Stimulated activated CD8-positive, alpha-beta memory T cell treated with anti-CD3 and anti-CD28 coated beads, Interleukin-4, amount 100 ng/mL, for 48 hours (primary cell): ENCODE results near the gene IFNL4.
A peak's percentile ranks its signal among the peaks of the same experiment; 100 is the strongest.
"Not testable (repeated sequence)": the region's sequence is repeated elsewhere in the genome, so short reads cannot be mapped to it uniquely, and the experiment has no call there.

Experiments
- DNase-seq: peaks from one replicate; pipeline ENCODE4 v3.0.0-alpha.2; 2020

The IFNL4 gene

DNA sequence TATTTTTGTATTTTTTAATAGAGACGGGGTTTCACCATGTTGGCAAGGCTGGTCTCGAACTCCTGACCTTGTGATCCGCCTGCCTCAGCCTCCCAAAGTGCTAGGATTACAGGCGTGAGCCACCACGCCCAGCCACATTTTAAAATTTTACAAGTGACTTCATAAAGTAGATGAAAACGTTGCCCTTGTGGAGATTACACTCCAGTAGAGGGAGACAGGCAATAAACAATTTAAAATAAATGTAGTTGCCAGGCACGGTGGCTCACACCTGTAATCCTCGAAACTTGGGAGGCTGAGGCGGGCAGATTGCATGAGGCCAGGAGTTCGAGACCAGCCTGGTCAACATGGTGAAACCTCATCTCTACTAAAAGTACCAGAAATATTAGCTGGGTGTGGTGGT, 29.5 kb downstream of the IFNL4 start:
- DNase-seq = not testable (repeated sequence)

DNA sequence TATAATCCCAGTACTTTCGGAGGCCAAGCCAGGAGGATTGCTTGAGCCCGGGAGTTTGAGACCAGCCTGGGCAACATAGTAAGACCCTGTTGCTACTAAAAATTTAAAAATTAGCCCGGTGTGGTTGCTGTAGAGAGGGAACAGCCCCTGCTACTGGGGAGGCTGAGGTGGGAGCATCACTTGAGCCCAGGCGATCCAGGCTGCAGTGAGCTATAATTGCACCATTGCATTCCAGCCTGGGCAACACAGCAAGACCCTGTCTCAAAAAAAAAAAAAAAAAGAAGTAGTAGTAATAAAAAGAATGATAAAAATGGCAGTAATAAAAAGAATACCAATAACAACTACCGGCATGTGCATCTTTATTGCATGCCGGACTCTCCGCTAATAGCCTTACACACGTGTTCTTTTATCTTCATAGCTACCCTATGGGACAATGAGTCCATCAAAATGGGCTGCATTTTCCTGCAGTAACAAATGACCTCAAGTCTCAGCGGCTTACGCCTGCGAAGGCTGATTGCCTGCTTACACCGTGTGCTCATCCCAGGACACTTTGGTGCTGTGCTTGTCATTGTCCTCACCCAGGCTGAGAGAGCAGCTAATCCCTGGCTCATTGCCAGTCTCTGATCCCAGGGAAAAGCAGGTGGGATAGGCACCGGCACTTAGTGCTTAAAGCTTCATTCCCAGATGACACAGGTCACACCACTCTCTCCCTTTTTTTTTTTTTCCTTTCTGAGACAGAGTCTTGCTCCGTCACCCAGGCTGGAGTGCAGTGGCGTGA, 30.2 kb downstream of the IFNL4 start:
- DNase-seq = no peak

DNA sequence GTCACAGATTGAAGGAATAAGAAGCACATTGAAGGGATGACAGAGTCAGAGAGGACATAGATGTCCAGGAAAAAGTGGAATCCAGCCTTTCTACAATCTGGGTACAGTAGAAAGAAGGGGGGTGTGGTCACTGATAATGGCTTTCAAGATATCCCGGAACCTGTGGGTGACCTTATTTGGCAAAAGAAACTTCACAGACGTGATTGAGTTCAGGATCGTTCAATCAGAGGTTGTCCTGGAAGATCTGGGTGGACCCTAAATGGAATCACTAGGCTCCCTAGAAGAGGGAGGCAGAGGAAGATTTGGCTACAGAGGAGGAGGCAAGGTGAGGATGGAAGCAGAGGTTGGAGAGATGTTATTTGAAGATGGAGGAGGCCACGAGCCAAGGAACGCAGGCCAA, 31.6 kb downstream of the IFNL4 start:
- DNase-seq = no peak

DNA sequence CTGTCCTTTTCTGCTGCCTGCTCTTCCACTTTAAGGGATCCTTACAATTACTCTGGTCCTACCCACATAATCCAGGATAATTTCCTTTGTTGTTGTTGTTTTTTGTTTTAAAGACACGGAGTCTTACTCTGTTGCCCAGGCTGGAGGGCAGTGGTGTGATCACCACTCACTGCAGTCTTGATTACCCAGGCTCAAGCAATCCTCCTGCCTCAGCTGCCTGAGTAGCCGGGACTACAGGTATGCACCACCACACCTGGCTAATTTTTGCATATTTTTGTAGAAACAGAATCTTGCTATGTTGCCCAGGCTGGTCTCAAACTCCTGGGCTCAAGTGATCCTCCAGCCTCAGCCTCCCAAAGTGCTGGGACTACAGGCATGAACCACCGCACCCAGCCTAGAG, 33.3 kb downstream of the IFNL4 start:
- not testable (repeated sequence) for DNase-seq

DNA sequence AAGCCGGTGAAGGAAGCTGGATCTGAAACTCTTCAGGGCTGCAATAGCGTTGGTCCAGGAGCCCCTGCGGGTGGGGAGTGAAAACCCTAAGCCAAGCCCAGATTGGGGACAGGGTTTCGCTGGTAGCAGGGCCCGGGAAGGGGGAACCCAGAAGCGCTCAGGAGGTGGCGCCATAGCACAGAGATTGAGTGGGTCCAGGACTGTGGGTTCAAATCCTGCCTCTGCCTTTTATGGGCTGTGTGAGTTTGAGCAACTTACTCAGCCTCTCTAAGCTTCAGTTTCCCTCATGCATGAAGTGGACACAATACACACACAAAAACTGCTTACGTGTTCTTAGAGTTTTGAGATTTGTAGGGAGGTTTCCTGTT, 36.3 kb downstream of the IFNL4 start:
- peak; percentile 81 for DNase-seq

DNA sequence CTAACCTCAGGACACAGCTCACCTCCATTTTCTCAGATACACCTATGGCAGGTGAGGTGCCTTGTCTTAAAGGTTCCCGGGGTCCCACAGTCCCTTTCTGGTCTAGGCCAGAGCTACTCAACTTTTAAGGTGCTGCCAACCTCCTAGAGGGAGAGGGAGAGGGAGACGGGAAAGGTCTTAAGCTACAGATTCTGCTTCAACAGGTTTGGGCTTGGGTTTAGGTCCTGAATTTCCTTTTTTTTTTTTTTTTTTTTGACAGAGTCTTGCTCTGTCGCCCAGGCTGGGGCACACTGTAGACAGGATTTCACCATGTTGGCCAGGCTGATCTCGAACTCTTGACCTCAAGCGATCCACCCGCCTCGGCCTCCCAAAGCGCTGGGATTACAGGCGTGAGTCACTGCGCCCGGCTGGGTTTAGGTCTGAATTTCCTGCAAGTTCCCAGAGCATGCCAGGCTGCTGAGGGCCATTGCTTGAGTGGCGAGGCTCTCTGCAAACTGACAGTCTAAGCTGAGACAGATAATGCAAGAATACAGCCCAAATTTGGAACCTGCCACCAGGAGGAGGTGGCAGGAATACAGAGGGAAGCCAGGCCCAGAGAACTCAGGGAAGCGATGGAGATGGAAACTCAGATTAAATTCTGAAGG, 36.8 kb downstream of the IFNL4 start:
- no peak for DNase-seq

DNA sequence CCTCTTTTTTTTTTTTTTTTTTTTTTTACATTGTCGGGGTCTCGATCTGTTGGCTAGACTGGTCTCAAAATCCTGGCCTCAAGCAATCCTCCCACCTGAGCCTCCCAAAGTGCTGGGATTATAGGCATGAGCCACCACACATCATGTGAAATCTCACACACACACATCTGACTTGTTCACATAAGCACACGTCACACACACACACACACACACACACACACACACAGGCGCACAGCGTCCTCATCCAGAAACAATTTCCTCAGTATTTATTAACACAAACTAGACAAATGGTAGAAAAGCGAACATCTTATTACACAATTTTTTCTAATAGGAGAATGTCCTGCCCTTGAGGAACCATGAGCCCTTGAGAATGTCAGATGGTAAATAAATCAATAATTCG, 39.5 kb downstream of the IFNL4 start:
- no peak for DNase-seq

DNA sequence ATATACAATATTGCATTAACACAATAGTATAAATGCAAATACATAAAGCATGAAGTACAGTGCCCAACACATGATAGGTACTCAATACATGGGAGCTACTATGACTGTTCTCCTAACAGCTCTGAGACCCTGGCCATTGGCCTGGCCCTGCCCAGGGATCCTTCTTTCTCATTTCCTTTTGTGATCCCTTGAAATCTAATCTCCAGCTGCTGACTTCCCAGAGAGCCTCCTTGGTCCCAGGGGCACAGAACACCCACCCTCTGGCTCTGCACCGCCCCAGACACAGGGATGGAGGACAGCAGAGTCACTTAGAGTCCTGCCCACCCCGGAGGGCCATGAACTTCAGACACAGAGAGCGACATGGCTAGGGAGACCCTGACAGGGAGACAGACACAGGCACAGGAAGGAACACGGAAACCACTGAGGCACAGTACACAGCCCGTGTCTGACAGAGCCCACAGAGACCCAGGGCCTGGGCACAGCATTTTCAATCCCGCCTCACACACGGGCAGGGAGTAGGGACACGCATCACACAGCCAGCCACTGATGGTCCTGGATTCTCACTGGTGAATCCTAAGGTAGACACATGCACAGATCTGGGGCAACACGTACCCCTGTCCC, 40.4 kb downstream of the IFNL4 start:
- DNase-seq = no peak

DNA sequence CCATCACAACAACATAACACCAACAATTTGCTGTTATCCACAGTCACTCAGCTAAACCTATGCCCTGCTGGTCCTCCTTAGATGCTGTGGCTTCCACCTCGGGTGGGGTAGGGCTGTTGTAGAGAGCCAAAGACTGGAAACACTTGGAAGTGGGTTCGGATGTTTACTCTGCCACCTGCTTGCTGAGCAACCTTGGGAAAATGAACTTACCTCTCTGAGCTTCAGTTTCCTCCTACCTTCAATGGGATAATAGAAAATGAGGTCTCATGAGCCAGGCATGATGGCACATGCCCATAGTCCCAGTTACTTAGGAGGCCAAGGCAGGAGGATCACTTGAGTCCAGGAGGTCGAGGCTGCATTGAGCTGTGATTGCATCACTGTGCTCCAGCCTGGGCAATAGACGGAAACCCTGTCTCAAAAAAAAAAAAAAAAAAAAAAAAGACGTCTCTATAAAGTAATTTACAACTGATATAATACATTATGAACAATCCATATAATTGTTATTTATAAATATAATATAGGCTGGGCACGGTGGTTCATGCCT, 41.3 kb downstream of the IFNL4 start:
- DNase-seq = no peak

DNA sequence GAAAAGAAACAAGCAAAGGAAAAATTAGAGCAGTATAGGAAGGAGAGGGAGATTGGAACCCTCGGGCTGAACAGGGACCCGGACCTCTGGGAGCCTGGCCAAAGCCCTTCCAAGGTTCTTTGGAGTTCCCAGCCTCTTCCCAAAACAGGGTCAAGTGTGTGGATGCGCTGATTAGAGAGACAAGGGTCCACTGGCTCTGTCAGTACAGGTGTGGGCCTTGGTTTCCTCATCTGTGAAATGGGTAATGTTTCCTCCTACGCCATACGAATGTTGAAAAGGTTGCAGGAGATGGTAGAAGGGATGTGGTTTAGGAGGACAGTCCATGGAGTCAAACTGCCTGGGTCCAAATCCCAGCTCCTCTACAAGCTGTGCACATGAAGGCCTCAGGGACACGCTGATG, 42.5 kb downstream of the IFNL4 start:
- DNase-seq = no peak

DNA sequence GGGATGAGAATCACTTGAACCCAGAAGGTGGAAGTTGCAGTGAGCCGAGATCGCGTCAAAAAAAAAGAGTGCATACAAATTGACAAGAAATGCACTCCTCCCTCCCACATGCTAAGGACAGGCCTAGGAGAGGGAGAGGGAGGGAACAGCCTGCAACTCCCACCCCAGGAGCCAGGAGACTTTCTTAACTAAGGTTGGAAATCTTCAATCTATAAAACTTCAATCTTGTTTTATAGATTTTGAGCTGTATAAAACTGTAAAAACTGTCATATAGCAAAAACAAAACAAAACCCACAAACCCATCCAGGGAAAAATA, 43.2 kb downstream of the IFNL4 start:
- DNase-seq = no peak

DNA sequence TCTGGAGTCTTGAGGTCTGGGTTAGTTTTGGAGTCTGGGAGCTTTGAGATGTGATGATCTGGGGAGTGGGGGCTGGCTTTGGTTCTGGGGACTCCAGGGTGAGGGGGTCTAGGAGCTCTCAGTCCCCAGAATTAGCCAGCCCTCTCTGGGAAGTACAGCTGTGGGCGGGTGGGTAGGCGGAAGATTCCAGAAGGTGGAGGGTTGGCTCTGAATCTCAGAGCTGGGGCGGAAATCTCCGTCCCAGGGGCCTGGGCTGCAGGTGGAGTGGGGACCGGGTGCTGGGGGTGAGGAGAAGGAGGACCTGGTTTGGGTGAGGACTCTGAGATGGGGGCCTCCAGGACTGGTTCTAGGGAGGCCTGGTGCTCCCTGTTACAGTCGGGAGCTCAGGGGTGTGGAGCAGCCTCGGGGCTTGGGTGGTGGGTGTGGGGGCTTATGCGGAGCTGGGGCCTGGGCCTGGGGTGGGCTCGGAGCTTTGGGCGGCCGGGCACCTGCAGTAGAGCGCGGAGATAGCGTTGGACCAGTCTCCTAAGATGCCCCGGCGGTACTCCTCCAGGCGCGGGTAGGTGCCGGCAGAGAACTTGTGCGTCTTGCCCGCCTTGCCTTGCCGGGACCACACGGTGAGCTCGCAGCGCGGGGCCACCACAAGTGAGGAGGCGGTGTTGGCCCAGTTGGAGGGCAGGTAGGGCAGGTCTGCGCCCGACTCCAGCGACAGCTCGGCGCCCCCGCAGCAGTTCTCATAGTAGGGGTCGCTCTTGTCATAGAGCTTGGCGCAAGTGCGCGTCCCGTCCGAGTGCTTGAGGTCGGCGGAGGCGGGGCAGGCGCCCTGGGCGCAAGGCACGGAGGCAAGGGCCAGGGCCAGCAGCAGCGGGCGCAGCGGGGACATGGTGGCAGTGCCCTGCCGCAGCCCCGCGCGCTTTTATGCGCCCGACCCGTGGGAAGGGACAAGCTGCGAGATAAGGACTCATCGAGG, 45.0 kb downstream of the IFNL4 start, which contains the start of gene SYCN:
SYCN (minus strand) TSS at position 892 of the 970 bp plus-strand sequence; CDS start at position 883, 9 bp downstream.
- no peak for DNase-seq

DNA sequence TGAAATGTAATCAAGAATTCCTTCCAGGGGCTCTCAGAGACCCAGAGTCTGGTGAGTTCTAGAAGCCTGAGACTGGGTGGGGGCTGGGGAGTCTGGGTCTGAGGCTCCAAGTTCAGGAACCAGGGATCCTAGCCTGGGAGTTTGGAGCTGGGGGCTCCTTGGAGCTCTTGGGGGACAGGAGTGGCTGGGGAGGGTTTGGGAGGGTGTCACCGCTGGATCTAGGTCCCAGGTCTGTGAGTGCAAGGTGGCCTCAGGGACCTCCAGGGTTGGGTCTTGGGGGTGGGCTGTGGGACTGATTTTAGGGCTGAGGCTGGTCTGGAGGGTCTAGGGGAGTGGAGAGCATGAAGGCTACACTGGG, 45.7 kb downstream of the IFNL4 start:
- DNase-seq = no peak

DNA sequence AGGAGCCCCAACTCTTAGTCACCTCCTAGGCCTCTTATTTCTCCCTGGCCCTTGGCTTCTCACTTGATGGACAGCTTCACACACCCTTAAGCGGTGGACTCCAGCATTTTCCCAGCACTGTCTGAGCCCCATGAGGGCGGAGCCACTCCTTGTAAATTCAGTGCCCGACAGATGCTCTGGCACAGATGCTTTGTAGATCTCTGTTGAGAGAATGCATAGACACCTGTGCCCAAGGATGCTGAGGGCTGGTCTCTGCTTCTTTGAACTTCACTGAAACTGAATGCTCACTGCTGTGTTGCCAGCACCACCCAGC, 47.9 kb downstream of the IFNL4 start:
- no peak for DNase-seq

DNA sequence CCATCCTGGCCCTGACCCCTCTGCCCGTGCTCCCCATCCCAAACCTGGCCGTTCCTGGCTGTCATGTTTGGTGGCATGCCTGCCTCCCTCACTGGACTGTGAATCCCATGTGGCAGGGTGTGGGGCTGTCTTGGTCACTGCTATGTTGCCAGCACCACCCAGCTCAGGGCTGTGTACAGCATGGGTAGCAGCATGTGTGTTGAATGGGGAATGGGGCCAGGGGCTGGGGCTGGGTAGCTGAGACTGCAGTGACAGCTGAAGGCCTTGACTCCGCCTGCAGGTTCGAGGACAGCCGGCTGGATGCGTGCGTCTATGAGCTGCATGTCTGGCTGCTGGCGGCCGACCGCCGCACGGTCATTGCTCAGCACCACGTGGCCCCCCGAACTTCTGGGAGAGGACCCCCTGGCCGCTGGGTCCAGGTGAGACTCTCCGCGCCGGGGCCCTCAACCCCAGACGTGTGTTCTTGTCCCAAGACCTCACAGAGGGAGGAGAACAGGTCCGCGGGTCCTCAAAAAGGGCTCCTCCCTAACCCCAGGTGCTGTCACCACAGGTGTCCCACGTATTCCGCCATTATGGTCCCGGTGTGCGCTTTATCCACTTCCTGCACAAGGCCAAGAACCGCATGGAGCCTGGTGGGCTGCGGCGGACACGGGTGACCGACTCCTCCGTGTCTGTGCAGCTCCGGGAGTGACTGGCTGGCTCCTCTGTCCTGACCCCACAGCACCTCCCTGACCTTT, 48.4 kb downstream of the IFNL4 start:
- DNase-seq = no peak

DNA sequence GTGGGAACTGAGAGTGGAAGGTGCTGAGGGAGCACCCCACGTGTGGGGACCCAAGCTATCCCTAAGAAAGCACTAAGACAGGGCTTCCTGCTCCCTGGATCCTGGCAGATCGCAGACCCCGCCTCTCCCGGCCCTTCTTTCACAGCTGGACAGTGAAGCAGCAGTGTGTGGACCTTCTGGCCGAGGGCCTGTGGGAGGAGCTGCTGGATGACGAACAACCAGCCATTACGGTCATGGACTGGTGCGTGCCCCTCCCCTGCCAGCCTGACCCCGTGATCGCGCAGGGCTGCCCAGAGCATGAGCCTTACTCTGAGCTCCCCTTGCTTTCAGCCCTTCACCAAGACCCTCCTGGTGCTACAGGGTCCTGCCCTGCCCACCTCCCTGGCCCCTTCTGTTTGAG, 49.6 kb downstream of the IFNL4 start:
- no peak for DNase-seq

DNA sequence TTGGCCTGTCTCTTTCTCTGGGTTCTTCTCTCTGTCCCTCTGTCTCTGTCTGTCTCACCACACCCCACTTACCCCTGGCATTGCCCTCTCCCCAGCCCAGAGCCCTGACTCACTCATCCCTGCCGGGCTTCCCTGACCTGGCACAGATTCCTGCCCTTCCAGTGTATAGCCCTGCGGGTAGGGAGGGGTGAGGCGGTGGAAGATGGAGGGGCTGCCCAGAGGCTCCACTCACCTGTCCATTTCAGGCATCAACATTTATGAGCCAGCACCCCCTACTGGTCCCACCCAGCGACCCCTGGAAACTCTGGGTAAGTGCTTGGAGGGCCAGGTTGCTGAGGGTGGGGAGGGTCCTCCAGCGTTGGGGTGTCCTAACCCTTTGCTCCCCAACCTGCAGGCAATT, 50.8 kb downstream of the IFNL4 start:
- DNase-seq = no peak

DNA sequence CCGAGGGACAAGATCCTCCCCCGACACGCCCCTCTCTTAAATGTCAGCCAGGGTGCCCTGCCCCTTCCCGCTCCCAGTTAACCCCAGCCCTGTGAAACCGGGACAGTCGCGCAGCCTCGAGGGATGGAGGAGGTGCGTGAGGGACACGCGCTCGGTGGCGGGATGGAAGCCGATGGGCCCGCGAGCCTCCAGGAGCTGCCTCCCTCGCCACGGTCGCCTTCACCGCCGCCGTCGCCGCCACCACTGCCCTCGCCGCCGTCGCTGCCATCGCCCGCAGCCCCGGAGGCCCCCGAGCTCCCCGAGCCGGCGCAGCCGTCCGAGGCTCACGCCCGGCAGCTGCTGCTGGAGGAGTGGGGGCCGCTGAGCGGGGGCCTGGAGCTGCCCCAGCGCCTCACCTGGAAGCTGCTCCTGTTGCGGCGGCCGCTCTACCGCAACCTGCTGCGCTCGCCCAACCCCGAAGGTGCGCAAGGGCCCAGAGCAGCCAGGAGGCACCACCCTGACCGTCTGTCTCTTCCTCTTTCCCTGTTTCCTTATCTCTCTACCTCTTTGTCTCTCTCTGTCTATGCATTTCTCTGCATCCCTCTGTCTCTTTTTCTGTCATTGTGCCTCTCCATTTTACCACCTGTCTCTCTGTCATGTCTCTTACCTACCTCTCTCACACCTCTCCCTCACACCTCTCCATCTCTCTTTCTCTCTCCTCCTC, 51.6 kb downstream of the IFNL4 start, which contains the start of gene NCCRP1:
NCCRP1 (plus strand) TSS at position 105 of the 703 bp plus-strand sequence; CDS start at position 124, 19 bp downstream.
- DNase-seq = no peak

DNA sequence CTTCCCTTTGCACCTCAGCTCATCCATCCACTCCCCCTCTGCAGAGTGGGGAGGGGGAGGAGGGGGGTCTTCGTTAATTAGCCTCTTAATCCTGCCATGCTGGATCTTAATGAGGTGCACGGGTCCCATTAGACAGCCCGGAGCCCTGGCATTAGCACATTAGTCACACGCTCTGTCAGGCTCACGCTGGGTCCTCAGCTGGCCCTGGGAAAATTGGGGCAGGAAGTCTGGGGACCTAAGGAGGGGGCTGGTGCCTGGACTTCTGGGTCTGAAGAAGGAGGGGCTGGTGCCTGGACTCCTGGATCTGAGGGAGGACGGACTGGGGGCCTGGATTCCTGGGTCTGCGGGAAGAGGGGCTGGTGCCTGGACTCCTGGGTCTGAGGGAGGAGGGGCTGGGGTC, 52.3 kb downstream of the IFNL4 start:
- DNase-seq = no peak
